H7 (cell line): ENCODE measurements around the gene TRAK1. TPM values are rescaled to one million over a fixed set of nuclear protein-coding genes. Genes with fewer than 3 reads are reported as not detected.

Experiments
- DNase-seq: peaks from one replicate; pipeline ENCODE4 v3.0.0; 2012
- H3K27me3 ChIP-seq: 2 replicates; pipeline ENCODE4 v1.6.0; 2011; ENCODE audit warnings: mild to moderate bottlenecking, low read length; ENCODE audit not compliant: control insufficient read depth, insufficient read depth
- H3K36me3 ChIP-seq: replicated peaks from 2 replicates; pipeline ENCODE4 v1.5.1; 2011; ENCODE audit warnings: low read length; ENCODE audit not compliant: control insufficient read depth, insufficient read depth
- H3K4me3 ChIP-seq: 2 replicates; pipeline ENCODE4 v1.5.1; 2011; ENCODE audit warnings: low read depth, mild to moderate bottlenecking, control low read depth, low read length, moderate library complexity; ENCODE audit not compliant: insufficient read depth
- total RNA-seq: library from RNA; depleted of rRNA; stranded (reverse); fragments of >200 nt; shearing (Covaris generic); gene quantifications from 2 replicates; pipeline ENCODE4 v1.2.3, GENCODE V29; 2014

TRAK1 gene
- total RNA-seq, 1 experiment from 2014 or later: 20.6 TPM

- DNase-seq: no peak
- H3K4me3 ChIP-seq: no peak overlapping the region
- H3K36me3 ChIP-seq: no peaks in the 10 kb centered on the region
- H3K27me3 ChIP-seq: no peaks in the 10 kb centered on the region
These were observed 12.5 kb upstream of the TRAK1 start for GRCh38 chr3:42078677-42079076.

- Histone ChIP-seq H3K27me3 (no peaks in the 10 kb centered on the region), H3K4me3 (no peak overlapping the region)
These were observed 11.3 kb upstream of the TRAK1 start for GRCh38 chr3:42079701-42080452.

GRCh38 chr3:42080453-42080872, 10.7 kb upstream of the TRAK1 start:
- no peak for DNase-seq
- no peak overlapping the region for H3K4me3 ChIP-seq
- H3K36me3 ChIP-seq: no peaks in the 10 kb centered on the region
- H3K27me3 ChIP-seq: no peaks in the 10 kb centered on the region

More at GRCh38 chr3:42079701-42080452, 11.3 kb upstream of the TRAK1 start:
- no peak for DNase-seq
- H3K36me3 ChIP-seq: no peaks in the 10 kb centered on the region

- no peak overlapping the region for H3K4me3 ChIP-seq
- no peak for DNase-seq
- H3K36me3 ChIP-seq: no peaks in the 10 kb centered on the region
- H3K27me3 ChIP-seq: no peaks in the 10 kb centered on the region
These were observed 9.2 kb upstream of the TRAK1 start for GRCh38 chr3:42081838-42082473.

DNA sequence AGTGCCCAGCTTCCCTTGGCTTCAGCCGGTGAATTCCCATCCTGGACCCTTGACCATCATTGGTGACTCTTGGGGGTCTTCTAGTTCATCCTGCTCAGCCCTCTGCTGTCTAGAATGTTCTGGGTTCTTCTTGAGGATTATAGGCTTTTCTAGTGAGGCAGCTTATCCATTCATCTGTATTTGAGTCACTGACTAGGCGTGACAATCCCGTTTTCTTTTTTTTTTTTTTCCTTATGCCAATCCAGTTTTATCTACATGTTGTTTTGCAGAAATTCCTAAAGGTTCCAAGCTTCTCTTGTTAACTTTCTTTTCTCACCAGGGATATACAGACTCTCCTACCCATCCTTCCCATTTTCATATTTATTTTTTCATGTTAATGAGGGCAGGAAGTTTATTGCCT, 6.6 kb upstream of the TRAK1 start:
- DNase-seq: no peak
- H3K36me3 ChIP-seq: no peaks in the 10 kb centered on the region
- no peak overlapping the region for H3K4me3 ChIP-seq
- no peaks in the 10 kb centered on the region for H3K27me3 ChIP-seq

DNA sequence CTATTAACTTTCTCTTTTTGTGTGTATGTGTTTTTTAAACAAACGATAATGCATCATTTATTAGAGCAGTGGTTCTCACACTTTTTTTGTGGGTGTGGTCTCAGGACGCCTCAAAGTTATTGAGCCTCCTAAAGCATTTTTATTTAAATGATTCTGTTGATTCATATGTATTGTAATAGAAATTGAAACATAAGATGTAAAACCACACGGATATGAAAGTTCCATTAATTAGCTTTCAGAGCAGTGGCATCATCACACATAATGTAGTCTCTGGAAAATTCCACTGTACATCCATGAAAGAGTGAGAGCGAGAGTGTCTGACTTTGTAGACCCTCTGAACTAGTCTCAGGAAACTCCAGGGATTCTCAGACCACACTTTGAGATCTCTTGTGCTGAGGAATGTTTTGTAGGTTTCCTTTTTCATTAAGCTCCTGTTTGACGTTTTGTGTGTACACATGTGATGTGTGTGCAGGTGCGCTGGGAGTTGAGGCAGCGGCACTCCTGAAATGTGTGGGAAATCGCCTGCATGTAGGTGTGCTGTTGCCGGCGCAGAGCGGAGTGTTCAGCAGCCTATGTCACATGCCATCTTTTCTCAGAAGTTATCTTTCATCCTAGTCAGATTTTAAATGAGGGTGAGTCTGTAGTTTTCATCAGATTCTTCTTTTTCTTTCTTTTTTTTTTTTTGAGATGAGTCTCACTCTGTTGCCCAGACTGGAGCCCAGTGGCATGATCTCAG, 5.3 kb upstream of the TRAK1 start:
- no peaks in the 10 kb centered on the region for H3K27me3 ChIP-seq
- DNase-seq: no peak
- H3K36me3 ChIP-seq: no peaks in the 10 kb centered on the region
- H3K4me3 ChIP-seq: no peak overlapping the region

- no peaks in the 10 kb centered on the region for H3K36me3 ChIP-seq
- no peaks in the 10 kb centered on the region for H3K27me3 ChIP-seq
- DNase-seq: no peak
- no peak overlapping the region for H3K4me3 ChIP-seq
These were observed 2.2 kb upstream of the TRAK1 start for GRCh38 chr3:42088803-42089530.

GRCh38 chr3:42092006-42092405, 849 bp downstream of the TRAK1 start:
- Histone ChIP-seq H3K36me3 (no peaks in the 10 kb centered on the region), H3K27me3 (no peaks in the 10 kb centered on the region), H3K4me3 (no peak overlapping the region)
- no peak for DNase-seq

- Histone ChIP-seq H3K27me3 (no peaks in the 10 kb centered on the region), H3K4me3 (no peak overlapping the region), H3K36me3 (no peaks in the 10 kb centered on the region)
- no peak for DNase-seq
These were observed 3.0 kb downstream of the TRAK1 start for GRCh38 chr3:42094128-42094527.

DNA sequence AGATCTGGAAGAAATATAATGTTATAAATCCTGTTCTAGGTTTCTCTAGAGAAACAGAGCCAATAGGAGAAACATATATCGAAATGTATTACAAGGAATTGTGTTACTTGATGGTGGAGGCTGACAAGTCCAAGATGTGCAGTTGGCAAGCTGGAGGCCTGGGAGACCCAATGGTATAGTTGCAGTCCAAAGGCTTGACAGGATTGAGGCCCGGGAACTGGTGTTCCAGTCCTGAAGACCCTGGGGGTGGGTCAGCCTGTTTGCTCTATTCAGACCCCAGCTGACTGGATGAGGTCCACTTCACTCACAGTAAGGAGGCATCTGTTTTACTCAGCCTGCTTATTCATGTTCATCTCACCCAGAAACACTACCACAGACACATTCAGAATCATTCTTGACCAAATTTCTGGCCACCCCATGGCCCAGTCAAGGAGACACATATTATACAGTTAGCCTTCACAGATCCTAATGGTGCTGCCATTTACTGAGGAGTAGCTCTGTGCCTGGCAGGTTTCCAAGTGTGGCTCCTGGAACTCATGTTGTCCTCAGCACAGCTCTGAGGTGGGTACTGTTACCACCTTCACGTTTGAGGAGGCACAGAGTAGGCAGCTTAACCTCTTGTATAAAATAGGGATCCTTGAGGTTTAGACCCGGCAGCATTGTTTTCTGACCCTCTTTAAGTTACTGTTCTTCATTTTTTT, 3.7 kb downstream of the TRAK1 start:
- no peak for DNase-seq
- H3K27me3 ChIP-seq: no peaks in the 10 kb centered on the region
- no peak overlapping the region for H3K4me3 ChIP-seq
- no peaks in the 10 kb centered on the region for H3K36me3 ChIP-seq

- no peak for DNase-seq
- no peaks in the 10 kb centered on the region for H3K36me3 ChIP-seq
- no peak overlapping the region for H3K4me3 ChIP-seq
- no peaks in the 10 kb centered on the region for H3K27me3 ChIP-seq
These were observed 4.4 kb downstream of the TRAK1 start for GRCh38 chr3:42095540-42095939.

GRCh38 chr3:42096796-42097565, 5.8 kb downstream of the TRAK1 start:
- Histone ChIP-seq H3K4me3 (no peak overlapping the region), H3K36me3 (no peaks in the 10 kb centered on the region), H3K27me3 (no peaks in the 10 kb centered on the region)
- DNase-seq: no peak

DNA sequence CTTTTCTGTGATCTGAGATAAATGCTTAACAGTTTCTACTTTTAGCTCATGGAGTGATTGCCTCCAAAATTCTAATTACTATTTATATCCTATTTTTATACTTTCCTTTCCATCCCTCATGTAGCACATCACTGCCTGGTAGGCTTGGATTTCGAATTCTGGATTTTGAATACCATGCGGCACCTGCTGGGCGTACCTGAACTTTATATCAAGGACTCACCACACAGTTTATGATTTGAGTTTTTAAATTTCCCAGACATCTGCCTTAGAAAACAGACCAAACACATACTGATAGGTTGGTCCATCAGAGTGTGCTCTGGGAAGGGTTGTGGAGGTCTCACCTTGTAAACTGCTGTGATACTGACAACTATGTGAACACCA, 6.4 kb downstream of the TRAK1 start:
- Histone ChIP-seq H3K27me3 (no peaks in the 10 kb centered on the region), H3K36me3 (no peaks in the 10 kb centered on the region), H3K4me3 (no peak overlapping the region)
- DNase-seq: no peak
